ENCODE results near the gene PHF1. TPM values are rescaled to one million over a fixed set of nuclear protein-coding genes. Genes with fewer than 3 reads are reported as not detected.

Gene PHF1
- total and polyA plus RNA-seq, 2 of the 13 experiments (the other 11 are each of a cell fraction or from before 2014, with no cell fraction given) = 25.4 to 61.9 TPM

DNA sequence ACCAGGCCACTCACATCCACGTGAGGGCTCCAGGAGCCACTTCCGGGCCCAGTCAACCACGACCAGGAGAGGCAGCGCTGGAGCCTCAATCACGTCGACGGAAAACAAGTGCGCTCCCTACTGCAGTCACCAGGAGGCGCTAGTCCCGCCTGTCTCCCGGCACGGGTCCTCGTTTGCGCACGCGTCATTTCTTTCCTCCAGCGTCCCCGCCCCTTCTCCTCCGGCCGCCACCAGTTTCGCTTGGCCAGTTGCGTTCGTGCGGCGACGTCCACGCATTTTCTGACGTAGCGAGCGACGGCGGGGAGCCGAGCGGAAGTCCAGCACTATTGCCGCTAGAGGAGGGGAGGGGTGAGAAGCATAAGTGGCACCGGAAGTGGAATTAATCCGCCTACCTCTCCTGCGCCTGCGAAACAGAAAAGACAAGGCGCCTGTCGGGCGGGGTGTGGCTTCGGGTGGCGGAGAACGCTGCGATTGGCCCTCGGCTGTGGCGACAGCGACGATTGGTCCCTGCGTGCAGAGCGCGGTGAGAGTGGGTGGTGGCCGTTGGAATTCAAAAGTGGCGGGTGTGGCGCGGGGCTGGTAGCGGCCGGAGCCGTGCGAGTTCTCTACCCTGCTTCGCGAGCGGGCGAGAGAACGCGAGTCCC is 19.4 kb upstream of the PHF1 start, which contains the start of gene KIFC1 (continued):
- TF ChIP-seq SNAPC2 (CRISPR knock-in tag; IDR thresholded peaks at IDR 0.05) = peak; percentile 65; the same call in 1 of the 2 replicates
- TF ChIP-seq ZNF746 (CRISPR knock-in tag; IDR thresholded peaks at IDR 0.05) = peak; percentile 70
- peak; percentile 43; the same call in 1 of the 2 replicates for TF ChIP-seq ZNF674 (CRISPR knock-in tag; IDR thresholded peaks at IDR 0.05; ENCODE audit: low read depth)
- TF ChIP-seq ZFP90 (CRISPR knock-in tag; IDR thresholded peaks at IDR 0.05; ENCODE audit: borderline replicate concordance) = peak; percentile 82; the same call in 1 of the 2 replicates
- TF ChIP-seq, protein P1, sequence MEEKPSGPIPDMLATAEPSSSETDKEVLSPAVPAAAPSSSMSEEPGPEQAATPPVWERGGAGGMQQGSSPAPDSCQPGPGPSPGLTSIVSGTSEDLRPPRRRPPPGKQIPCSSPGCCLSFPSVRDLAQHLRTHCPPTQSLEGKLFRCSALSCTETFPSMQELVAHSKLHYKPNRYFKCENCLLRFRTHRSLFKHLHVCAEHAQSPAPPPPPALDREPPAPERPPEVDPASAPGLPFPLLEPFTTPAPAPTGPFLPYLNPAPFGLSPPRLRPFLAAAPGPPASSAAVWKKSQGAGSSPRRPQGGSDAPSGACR (CRISPR knock-in tag; IDR thresholded peaks at IDR 0.05) = peak; percentile 92
- TF ChIP-seq GFI1 (CRISPR knock-in tag; IDR thresholded peaks at IDR 0.05; ENCODE audit: borderline replicate concordance) = peak; percentile 87; the same call in 1 of the 2 replicates
- 0 out of 2 replicates have a peak, but pooled peaks have one; percentile 45 for TF ChIP-seq ZBTB7B (CRISPR knock-in tag; IDR thresholded peaks at IDR 0.05)
- TF ChIP-seq HOXA3 (CRISPR knock-in tag; IDR thresholded peaks at IDR 0.05) = peak; percentile 100
- no peak for TF ChIP-seq SOX6 (IDR thresholded peaks at IDR 0.05)
- TF ChIP-seq SOX6 (CRISPR knock-in tag; IDR thresholded peaks at IDR 0.05) = peak; percentile 67; the same call in 1 of the 2 replicates
- peak; percentile 72; the same call in 1 of the 2 replicates for TF ChIP-seq BRCA1 (CRISPR knock-in tag; IDR thresholded peaks at IDR 0.05)
- TF ChIP-seq ZIK1 (CRISPR knock-in tag; IDR thresholded peaks at IDR 0.05; ENCODE audit: borderline replicate concordance, low read depth) = peak; percentile 68; the same call in 1 of the 2 replicates
- TF ChIP-seq CAMTA2 (CRISPR knock-in tag; IDR thresholded peaks at IDR 0.05; ENCODE audit: borderline replicate concordance) = no peak
- TF ChIP-seq, protein P2, sequence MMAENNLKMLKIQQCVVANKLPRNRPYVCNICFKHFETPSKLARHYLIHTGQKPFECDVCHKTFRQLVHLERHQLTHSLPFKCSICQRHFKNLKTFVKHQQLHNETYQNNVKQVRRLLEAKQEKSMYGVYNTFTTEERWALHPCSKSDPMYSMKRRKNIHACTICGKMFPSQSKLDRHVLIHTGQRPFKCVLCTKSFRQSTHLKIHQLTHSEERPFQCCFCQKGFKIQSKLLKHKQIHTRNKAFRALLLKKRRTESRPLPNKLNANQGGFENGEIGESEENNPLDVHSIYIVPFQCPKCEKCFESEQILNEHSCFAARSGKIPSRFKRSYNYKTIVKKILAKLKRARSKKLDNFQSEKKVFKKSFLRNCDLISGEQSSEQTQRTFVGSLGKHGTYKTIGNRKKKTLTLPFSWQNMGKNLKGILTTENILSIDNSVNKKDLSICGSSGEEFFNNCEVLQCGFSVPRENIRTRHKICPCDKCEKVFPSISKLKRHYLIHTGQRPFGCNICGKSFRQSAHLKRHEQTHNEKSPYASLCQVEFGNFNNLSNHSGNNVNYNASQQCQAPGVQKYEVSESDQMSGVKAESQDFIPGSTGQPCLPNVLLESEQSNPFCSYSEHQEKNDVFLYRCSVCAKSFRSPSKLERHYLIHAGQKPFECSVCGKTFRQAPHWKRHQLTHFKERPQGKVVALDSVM (CRISPR knock-in tag; IDR thresholded peaks at IDR 0.05) = peak; percentile 17
- peak; percentile 81 for TF ChIP-seq ZNF441 (CRISPR knock-in tag; IDR thresholded peaks at IDR 0.05; ENCODE audit: borderline replicate concordance)
- TF ChIP-seq, protein P3, sequence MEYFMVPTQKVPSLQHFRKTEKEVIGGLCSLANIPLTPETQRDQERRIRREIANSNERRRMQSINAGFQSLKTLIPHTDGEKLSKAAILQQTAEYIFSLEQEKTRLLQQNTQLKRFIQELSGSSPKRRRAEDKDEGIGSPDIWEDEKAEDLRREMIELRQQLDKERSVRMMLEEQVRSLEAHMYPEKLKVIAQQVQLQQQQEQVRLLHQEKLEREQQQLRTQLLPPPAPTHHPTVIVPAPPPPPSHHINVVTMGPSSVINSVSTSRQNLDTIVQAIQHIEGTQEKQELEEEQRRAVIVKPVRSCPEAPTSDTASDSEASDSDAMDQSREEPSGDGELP (IDR thresholded peaks at IDR 0.05; ENCODE audit: borderline replicate concordance, low read depth) = peak; percentile 55; the same call in 1 of the 2 replicates
- TF ChIP-seq, protein P4, sequence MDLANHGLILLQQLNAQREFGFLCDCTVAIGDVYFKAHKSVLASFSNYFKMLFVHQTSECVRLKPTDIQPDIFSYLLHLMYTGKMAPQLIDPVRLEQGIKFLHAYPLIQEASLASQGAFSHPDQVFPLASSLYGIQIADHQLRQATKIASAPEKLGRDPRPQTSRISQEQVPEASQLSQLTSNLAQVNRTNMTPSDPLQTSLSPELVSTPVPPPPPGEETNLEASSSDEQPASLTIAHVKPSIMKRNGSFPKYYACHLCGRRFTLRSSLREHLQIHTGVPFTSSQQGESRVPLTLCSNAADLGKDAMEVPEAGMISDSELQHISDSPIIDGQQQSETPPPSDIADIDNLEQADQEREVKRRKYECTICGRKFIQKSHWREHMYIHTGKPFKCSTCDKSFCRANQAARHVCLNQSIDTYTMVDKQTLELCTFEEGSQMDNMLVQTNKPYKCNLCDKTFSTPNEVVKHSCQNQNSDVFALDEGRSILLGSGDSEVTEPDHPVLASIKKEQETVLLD (CRISPR knock-in tag; IDR thresholded peaks at IDR 0.05; ENCODE audit: low read depth) = peak; percentile 95
- peak; percentile 100 for TF ChIP-seq SAP130 (CRISPR knock-in tag; IDR thresholded peaks at IDR 0.05; ENCODE audit: low read depth)
- TF ChIP-seq, protein P5, sequence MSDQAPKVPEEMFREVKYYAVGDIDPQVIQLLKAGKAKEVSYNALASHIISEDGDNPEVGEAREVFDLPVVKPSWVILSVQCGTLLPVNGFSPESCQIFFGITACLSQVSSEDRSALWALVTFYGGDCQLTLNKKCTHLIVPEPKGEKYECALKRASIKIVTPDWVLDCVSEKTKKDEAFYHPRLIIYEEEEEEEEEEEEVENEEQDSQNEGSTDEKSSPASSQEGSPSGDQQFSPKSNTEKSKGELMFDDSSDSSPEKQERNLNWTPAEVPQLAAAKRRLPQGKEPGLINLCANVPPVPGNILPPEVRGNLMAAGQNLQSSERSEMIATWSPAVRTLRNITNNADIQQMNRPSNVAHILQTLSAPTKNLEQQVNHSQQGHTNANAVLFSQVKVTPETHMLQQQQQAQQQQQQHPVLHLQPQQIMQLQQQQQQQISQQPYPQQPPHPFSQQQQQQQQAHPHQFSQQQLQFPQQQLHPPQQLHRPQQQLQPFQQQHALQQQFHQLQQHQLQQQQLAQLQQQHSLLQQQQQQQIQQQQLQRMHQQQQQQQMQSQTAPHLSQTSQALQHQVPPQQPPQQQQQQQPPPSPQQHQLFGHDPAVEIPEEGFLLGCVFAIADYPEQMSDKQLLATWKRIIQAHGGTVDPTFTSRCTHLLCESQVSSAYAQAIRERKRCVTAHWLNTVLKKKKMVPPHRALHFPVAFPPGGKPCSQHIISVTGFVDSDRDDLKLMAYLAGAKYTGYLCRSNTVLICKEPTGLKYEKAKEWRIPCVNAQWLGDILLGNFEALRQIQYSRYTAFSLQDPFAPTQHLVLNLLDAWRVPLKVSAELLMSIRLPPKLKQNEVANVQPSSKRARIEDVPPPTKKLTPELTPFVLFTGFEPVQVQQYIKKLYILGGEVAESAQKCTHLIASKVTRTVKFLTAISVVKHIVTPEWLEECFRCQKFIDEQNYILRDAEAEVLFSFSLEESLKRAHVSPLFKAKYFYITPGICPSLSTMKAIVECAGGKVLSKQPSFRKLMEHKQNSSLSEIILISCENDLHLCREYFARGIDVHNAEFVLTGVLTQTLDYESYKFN (CRISPR knock-in tag; conservative IDR thresholded peaks at IDR 0.05) = peak; percentile 77
- TF ChIP-seq SRSF1 (optimal IDR thresholded peaks at IDR 0.05; ENCODE audit: low read depth, low read length) = peak; percentile 30
- TF ChIP-seq SIX1 (CRISPR knock-in tag; IDR thresholded peaks at IDR 0.05; ENCODE audit: borderline replicate concordance) = peak; percentile 50; the same call in 1 of the 2 replicates
